HepG2 (cell line): Measurements from ENCODE around the gene ARG2. TPM values are rescaled to one million over a fixed set of nuclear protein-coding genes. Genes with fewer than 3 reads are reported as not detected.

Source experiments
- ATAC-seq: fragments of 200-7000 bp; cut with Tn5 transposase; 3 replicates; pipeline ENCODE4 v1.9.1; 2020; ENCODE audit warnings: mild to moderate bottlenecking, moderate library complexity
- BruUV-seq: library from RNA; stranded (reverse); fragments of 400-500 nt; replicated peaks from 2 replicates; lab custom pipeline; 2021; lab: Mats Ljungman, UMichigan
- CTCF ChIA-PET: fragments of 300-600 bp; formaldehyde crosslinking; extraction: SDS; loops from one replicate; lab custom pipeline; 2021; ENCODE audit warnings: low total read pairs, inconsistent platforms, low intra/inter-chr PET ratio; lab: Yijun Ruan, JAX
- POLR2A ChIA-PET: fragments of 350-600 bp; sonication (Branson Sonifier 250); formaldehyde crosslinking; loops from one replicate; lab custom pipeline; 2020; ENCODE audit warnings: antibody characterized with exemption, inconsistent platforms; lab: Yijun Ruan, JAX
- DNase-seq: peaks from one replicate; pipeline ENCODE4 v3.0.0-alpha.2; 2015; ENCODE audit warnings: low spot score
- FAIRE-seq: peaks from 3 replicates; lab custom pipeline; 2011; peaks lifted over from hg19 to GRCh38; lab: Jason Lieb, UNC
- H2AFZ ChIP-seq: one replicate; pipeline ENCODE4 v1.6.1; 2011; ENCODE audit warnings: low read length, inconsistent platforms
- H3K27ac ChIP-seq: fragments of 300-600 bp; 3 replicates; pipeline ENCODE4 v1.8.0; 2011; ENCODE audit warnings: mixed run types, mild to moderate bottlenecking, mixed read lengths, low read length, inconsistent platforms; ENCODE audit not compliant: insufficient read depth; ENCODE audit errors: extremely low read length
- H3K27me3 ChIP-seq, 2 experiments: fragments of 200-600 bp in 1 of 2; 2 replicates in 1 of 2; 3 replicates in 1 of 2; pipeline versions ENCODE4 v1.6.0 to v1.8.0; 2011; ENCODE audit warnings: low read length in 2 of 2, mild to moderate bottlenecking in 2 of 2, moderate library complexity in 2 of 2, inconsistent platforms in 1 of 2; ENCODE audit not compliant: insufficient read depth in 2 of 2, control insufficient read depth in 1 of 2
- H3K36me3 ChIP-seq, 2 experiments: fragments of 200-600 bp in 1 of 2; replicated peaks in 1 of 2; 2 replicates in 1 of 2; 3 replicates in 1 of 2; pipeline versions ENCODE4 v1.5.1 to v1.8.0; 2011; ENCODE audit warnings: low read length in 2 of 2, inconsistent platforms in 1 of 2; ENCODE audit not compliant: insufficient read depth in 2 of 2, control insufficient read depth in 1 of 2
- H3K4me1 ChIP-seq: 2 replicates; pipeline ENCODE4 v1.5.1; 2012; ENCODE audit warnings: low read length, inconsistent platforms; ENCODE audit not compliant: insufficient read depth
- H3K4me2 ChIP-seq: 2 replicates; pipeline ENCODE4 v1.6.0; 2011; ENCODE audit warnings: low read depth, low read length, inconsistent platforms
- H3K4me3 ChIP-seq, 3 experiments: fragments of 200-600 bp in 1 of 3; sonication (generic), shearing (Covaris generic) in 1 of 3; replicated peaks in 1 of 3; 2 replicates each; pipeline ENCODE4 v1.5.1; 2011 to 2016; ENCODE audit warnings: low read length in 3 of 3, inconsistent platforms in 2 of 3, low read depth in 2 of 3, mild to moderate bottlenecking in 2 of 3, control low read depth in 1 of 3, mixed read lengths in 1 of 3; ENCODE audit not compliant: insufficient read depth in 1 of 3
- H3K79me2 ChIP-seq: one replicate; pipeline ENCODE4 v1.6.1; 2011; ENCODE audit warnings: low read length, inconsistent platforms; ENCODE audit not compliant: insufficient read depth
- H3K9ac ChIP-seq: 2 replicates; pipeline ENCODE4 v1.6.0; 2011; ENCODE audit warnings: mild to moderate bottlenecking, low read depth, low read length, inconsistent platforms; ENCODE audit not compliant: insufficient read depth
- H3K9me3 ChIP-seq: 2 replicates; pipeline ENCODE4 v1.5.1; 2012; ENCODE audit warnings: mild to moderate bottlenecking, low read length
- H4K20me1 ChIP-seq: 2 replicates; pipeline ENCODE4 v1.6.0; 2011; ENCODE audit warnings: inconsistent platforms, mild to moderate bottlenecking, low read length, moderate library complexity; ENCODE audit not compliant: insufficient read depth
- BCL6 ChIP-seq: IDR thresholded peaks from 2 replicates; pipeline ENCODE4 v1.6.1; 2016; ENCODE audit warnings: missing genetic modification reagents, missing compliant biosample characterization
- GFI1 ChIP-seq: sonication (generic); formaldehyde crosslinking; IDR thresholded peaks from 2 replicates; pipeline ENCODE4 v1.5.0; 2020; ENCODE audit warnings: missing genetic modification reagents, mild to moderate bottlenecking, borderline replicate concordance
- KDM2A ChIP-seq: sonication (generic); formaldehyde crosslinking; IDR thresholded peaks from 2 replicates; pipeline ENCODE4 v1.4.0; 2020; ENCODE audit warnings: low read depth, missing genetic modification reagents, borderline replicate concordance
- NCOA5 ChIP-seq: sonication (generic); formaldehyde crosslinking; IDR thresholded peaks from 2 replicates; pipeline ENCODE4 v1.4.0; 2020; ENCODE audit warnings: missing genetic modification reagents
- REPIN1 ChIP-seq: sonication (generic); formaldehyde crosslinking; IDR thresholded peaks from 2 replicates; pipeline ENCODE4 v1.8.0; 2022; ENCODE audit warnings: missing genetic modification reagents, low read depth, mild to moderate bottlenecking, borderline replicate concordance
- RORA ChIP-seq: sonication (generic); formaldehyde crosslinking; IDR thresholded peaks from 2 replicates; pipeline ENCODE4 v1.5.0; 2020; ENCODE audit warnings: mild to moderate bottlenecking, missing genetic modification reagents, moderate library complexity
- TCF7 ChIP-seq: sonication (generic); IDR thresholded peaks from 2 replicates; pipeline ENCODE4 v1.6.1; 2016; ENCODE audit warnings: antibody characterized with exemption, low read depth
- TOE1 ChIP-seq: sonication (generic); formaldehyde crosslinking; IDR thresholded peaks from 2 replicates; pipeline ENCODE4 v1.4.0; 2020; ENCODE audit warnings: mild to moderate bottlenecking, missing genetic modification reagents
- YEATS4 ChIP-seq: sonication (generic); formaldehyde crosslinking; IDR thresholded peaks from 2 replicates; pipeline ENCODE4 v1.4.0; 2020; ENCODE audit warnings: missing genetic modification reagents, borderline replicate concordance
- ZNF547 ChIP-seq: sonication (generic); formaldehyde crosslinking; IDR thresholded peaks from 2 replicates; pipeline ENCODE4 v1.5.1; 2020; ENCODE audit warnings: mild to moderate bottlenecking, missing genetic modification reagents
- ZNF572 ChIP-seq: sonication (generic); formaldehyde crosslinking; IDR thresholded peaks from 2 replicates; pipeline ENCODE4 v1.5.1; 2020; ENCODE audit warnings: mild to moderate bottlenecking, missing genetic modification reagents
- WGBS: methylation state at CpG from one replicate; pipeline ENCODE4 v1.1.6; 2017; ENCODE audit warnings: low lambda C conversion rate; 5-methylcytosine and 5-hydroxymethylcytosine counted together
- in situ Hi-C: cut with HindIII; loops from 2 replicates; pipeline ENCODE4 v1.10.0; 2017; ENCODE audit warnings: low pct_unique_long_range_greater_than_20kb; ENCODE audit not compliant: extremely low pct_ligation_motif_present
- intact Hi-C: fragments of 100-400 bp; cut with micrococcal nuclease; formaldehyde crosslinking; loops from one replicate; pipeline ENCODE4 v1.10.0; 2022; ENCODE audit not compliant: unreplicated experiment
- polyA plus RNA-seq, 8 experiments: library from polyadenylated mRNA; depleted of rRNA in 3 of 8; stranded (reverse) in 7 of 8; unstranded in 1 of 8; fragments of >200 nt; fragmentation: Illumina TruSeq in 4 of 8; extraction: Trizol in 4 of 8; gene quantifications; 2 replicates each; pipeline versions ENCODE4 v1.2.1 to v1.2.3, GENCODE V29; 2011 to 2016; ENCODE audit warnings: low read depth in 4 of 8, missing spikeins in 1 of 8, mixed read lengths in 1 of 8; ENCODE audit not compliant: insufficient read depth in 1 of 8
- total RNA-seq, 5 experiments: library from RNA; depleted of rRNA; stranded (reverse); fragments of >200 nt; fragmentation: Illumina TruSeq; extraction: Trizol; gene quantifications; 2 replicates each; pipeline ENCODE4 v1.2.3, GENCODE V29; 2016; ENCODE audit warnings: low read depth in 1 of 5
- TF ChIP-seq, protein P1 (sequence below): IDR thresholded peaks from 2 replicates; pipeline ENCODE4 v1.6.1; 2016; ENCODE audit warnings: missing compliant biosample characterization, missing genetic modification reagents, borderline replicate concordance
- TF ChIP-seq, protein P2 (sequence below): sonication (generic); formaldehyde crosslinking; IDR thresholded peaks from 2 replicates; pipeline ENCODE4 v1.4.0; 2020; ENCODE audit warnings: mild to moderate bottlenecking, missing genetic modification reagents
- TF ChIP-seq, protein P3 (sequence below): sonication (generic); formaldehyde crosslinking; IDR thresholded peaks from 2 replicates; pipeline ENCODE4 v1.4.0; 2020; ENCODE audit warnings: mild to moderate bottlenecking, missing genetic modification reagents
- TF ChIP-seq, protein P4 (sequence below): sonication (generic); formaldehyde crosslinking; IDR thresholded peaks from 2 replicates; pipeline ENCODE4 v1.4.0; 2020; ENCODE audit warnings: missing genetic modification reagents, borderline replicate concordance

Gene ARG2
- total and polyA plus RNA-seq, 2 of the 13 experiments (the other 11 are each of a cell fraction or from before 2014, with no cell fraction given): 37.5 to 73.6 TPM

DNA sequence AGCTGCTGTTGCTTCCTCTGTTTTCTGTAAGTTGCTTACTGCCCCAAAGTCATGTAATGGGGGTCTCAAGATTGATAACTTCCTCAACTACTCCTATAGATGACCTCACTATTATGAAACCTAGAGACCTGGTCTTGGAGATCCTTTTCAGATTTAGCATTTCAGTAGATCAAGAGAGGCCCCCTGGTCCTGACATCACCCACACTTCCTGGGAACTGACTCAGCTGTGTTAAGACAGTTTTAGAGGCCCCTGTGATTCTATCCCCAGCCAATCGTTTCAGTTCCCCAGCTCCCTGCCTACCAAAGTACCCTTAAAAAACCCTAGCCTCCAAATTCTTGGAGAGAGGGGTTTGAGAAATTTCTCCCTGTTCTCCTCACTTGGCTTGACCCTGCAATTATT lies 9.2 kb upstream of the ARG2 start:
- no peaks in the 10 kb centered on the region for H3K36me3 ChIP-seq
- TF ChIP-seq GFI1 (CRISPR knock-in tag) (no peak), ZNF547 (no peak), TCF7 (no peak), ZNF572 (no peak), BCL6 (no peak), KDM2A (CRISPR knock-in tag) (no peak), RORA (CRISPR knock-in tag) (no peak), NCOA5 (no peak), TOE1 (CRISPR knock-in tag) (no peak), REPIN1 (CRISPR knock-in tag) (no peak), YEATS4 (CRISPR knock-in tag) (no peak)
- TF ChIP-seq, protein P1, sequence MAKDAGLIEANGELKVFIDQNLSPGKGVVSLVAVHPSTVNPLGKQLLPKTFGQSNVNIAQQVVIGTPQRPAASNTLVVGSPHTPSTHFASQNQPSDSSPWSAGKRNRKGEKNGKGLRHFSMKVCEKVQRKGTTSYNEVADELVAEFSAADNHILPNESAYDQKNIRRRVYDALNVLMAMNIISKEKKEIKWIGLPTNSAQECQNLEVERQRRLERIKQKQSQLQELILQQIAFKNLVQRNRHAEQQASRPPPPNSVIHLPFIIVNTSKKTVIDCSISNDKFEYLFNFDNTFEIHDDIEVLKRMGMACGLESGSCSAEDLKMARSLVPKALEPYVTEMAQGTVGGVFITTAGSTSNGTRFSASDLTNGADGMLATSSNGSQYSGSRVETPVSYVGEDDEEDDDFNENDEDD (CRISPR knock-in tag): no peak
- TF ChIP-seq, protein P2, sequence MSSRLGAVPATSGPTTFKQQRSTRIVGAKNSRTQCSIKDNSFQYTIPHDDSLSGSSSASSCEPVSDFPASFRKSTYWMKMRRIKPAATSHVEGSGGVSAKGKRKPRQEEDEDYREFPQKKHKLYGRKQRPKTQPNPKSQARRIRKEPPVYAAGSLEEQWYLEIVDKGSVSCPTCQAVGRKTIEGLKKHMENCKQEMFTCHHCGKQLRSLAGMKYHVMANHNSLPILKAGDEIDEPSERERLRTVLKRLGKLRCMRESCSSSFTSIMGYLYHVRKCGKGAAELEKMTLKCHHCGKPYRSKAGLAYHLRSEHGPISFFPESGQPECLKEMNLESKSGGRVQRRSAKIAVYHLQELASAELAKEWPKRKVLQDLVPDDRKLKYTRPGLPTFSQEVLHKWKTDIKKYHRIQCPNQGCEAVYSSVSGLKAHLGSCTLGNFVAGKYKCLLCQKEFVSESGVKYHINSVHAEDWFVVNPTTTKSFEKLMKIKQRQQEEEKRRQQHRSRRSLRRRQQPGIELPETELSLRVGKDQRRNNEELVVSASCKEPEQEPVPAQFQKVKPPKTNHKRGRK: no peak
- TF ChIP-seq, protein P3, sequence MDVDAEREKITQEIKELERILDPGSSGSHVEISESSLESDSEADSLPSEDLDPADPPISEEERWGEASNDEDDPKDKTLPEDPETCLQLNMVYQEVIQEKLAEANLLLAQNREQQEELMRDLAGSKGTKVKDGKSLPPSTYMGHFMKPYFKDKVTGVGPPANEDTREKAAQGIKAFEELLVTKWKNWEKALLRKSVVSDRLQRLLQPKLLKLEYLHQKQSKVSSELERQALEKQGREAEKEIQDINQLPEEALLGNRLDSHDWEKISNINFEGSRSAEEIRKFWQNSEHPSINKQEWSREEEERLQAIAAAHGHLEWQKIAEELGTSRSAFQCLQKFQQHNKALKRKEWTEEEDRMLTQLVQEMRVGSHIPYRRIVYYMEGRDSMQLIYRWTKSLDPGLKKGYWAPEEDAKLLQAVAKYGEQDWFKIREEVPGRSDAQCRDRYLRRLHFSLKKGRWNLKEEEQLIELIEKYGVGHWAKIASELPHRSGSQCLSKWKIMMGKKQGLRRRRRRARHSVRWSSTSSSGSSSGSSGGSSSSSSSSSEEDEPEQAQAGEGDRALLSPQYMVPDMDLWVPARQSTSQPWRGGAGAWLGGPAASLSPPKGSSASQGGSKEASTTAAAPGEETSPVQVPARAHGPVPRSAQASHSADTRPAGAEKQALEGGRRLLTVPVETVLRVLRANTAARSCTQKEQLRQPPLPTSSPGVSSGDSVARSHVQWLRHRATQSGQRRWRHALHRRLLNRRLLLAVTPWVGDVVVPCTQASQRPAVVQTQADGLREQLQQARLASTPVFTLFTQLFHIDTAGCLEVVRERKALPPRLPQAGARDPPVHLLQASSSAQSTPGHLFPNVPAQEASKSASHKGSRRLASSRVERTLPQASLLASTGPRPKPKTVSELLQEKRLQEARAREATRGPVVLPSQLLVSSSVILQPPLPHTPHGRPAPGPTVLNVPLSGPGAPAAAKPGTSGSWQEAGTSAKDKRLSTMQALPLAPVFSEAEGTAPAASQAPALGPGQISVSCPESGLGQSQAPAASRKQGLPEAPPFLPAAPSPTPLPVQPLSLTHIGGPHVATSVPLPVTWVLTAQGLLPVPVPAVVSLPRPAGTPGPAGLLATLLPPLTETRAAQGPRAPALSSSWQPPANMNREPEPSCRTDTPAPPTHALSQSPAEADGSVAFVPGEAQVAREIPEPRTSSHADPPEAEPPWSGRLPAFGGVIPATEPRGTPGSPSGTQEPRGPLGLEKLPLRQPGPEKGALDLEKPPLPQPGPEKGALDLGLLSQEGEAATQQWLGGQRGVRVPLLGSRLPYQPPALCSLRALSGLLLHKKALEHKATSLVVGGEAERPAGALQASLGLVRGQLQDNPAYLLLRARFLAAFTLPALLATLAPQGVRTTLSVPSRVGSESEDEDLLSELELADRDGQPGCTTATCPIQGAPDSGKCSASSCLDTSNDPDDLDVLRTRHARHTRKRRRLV (CRISPR knock-in tag): no peak
- TF ChIP-seq, protein P4, sequence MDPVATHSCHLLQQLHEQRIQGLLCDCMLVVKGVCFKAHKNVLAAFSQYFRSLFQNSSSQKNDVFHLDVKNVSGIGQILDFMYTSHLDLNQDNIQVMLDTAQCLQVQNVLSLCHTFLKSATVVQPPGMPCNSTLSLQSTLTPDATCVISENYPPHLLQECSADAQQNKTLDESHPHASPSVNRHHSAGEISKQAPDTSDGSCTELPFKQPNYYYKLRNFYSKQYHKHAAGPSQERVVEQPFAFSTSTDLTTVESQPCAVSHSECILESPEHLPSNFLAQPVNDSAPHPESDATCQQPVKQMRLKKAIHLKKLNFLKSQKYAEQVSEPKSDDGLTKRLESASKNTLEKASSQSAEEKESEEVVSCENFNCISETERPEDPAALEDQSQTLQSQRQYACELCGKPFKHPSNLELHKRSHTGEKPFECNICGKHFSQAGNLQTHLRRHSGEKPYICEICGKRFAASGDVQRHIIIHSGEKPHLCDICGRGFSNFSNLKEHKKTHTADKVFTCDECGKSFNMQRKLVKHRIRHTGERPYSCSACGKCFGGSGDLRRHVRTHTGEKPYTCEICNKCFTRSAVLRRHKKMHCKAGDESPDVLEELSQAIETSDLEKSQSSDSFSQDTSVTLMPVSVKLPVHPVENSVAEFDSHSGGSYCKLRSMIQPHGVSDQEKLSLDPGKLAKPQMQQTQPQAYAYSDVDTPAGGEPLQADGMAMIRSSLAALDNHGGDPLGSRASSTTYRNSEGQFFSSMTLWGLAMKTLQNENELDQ (CRISPR knock-in tag): no peak

More for the DNA sequence above, 9.2 kb upstream of the ARG2 start:
- Histone ChIP-seq H2AFZ (no peak overlapping the region), H3K9me3 (no peaks in the 10 kb centered on the region), H3K4me3 (no peak overlapping the region), H4K20me1 (no peaks in the 10 kb centered on the region), H3K27me3 (peaks cover 0 to 16% of the 10 kb centered on the region in 2 experiments; a peak in 2 of 5 replicates), H3K4me2 (peak overlapping the region; percentile 61; the same call in 1 of the 2 replicates), H3K9ac (no peak overlapping the region), H3K79me2 (no peaks in the 10 kb centered on the region), H3K27ac (no peak overlapping the region), H3K4me1 (peaks cover 14% of the 10 kb centered on the region)
- ChIA-PET CTCF (no interaction called here), POLR2A (interaction anchor here (2.3 kb wide), 1 partner anchor 11 kb away, joined by 9 read pairs; the partner anchor contains the start of gene PIGH)
- 0% methylated on average over 1 of the region's 1 CpG for WGBS
- no peak for DNase-seq
- no peak for FAIRE-seq
- BruUV-seq: no TSS peak
- intact Hi-C loops: no loop called here
- ATAC-seq: no peak
- in situ Hi-C loops: loop anchor here (10.0 to 25.0 kb wide), 2 partner anchors 94 to 1202 kb away; partner anchors contain the start of gene RDH12
